OCI-LY7 (cell line): ENCODE data around the gene TMEM204.

Experiments
- CTCF ChIP-seq: fragments of 200-600 bp; sonication (generic); conservative IDR thresholded peaks from 2 replicates; pipeline ENCODE4 v1.5.1; 2014; ENCODE audit warnings: mild to moderate bottlenecking, antibody characterized with exemption, low read length, moderate library complexity, mixed read lengths
- EZH2phosphoT487 ChIP-seq: fragments of 200-600 bp; sonication (generic); IDR thresholded peaks from 2 replicates; pipeline ENCODE4 v1.6.1; 2018; ENCODE audit warnings: low read depth, borderline replicate concordance, mild to moderate bottlenecking, mixed run types, antibody characterized with exemption, low read length, moderate library complexity, mixed read lengths

GRCh38 chr16:1496464-1496863, 37.0 kb upstream of the TMEM204 start:
- TF ChIP-seq CTCF (no peak), EZH2phosphoT487 (no peak)
